Measurements from ENCODE around the gene RSRC1.

The RSRC1 gene

DNA sequence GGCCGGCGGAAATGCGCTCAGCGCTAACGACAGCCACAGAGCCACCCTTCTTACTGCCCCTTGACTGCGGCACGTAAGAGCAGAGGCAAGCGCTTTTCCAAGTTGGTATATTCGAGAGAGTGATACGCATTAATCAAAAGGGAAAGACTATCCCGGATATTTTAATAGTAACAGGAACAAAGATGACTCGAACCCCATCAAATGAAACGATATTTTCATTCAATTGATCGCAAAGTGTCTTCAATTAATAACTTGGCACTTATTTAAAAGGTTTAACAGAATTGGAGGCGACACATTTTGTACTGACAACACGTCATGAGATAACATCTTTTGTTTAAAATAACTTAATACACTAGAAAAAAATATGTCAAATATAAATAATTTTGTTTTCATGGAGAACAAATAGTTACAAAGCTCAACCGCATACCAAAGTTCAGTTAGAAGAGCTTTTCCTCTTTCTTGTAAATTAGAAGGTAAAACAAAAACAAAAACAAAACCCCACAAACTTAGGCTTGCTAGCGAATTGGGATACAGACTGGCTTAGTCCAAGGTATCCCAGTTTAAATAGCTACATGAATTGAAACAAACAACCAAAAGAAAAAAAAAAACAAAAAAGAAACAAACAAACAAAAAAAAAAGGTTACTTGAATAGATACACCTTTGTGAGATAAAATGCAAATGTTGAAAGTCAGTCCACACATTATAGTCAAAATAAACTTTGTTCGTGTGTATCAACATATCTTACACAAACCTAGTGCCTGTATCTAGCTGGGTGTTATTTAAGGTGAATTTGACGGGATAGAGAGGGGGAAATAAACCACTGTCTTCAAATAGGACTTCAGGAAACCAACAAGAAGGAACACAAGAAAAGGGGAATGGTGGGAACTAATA is 13.8 kb upstream of the RSRC1 start:
- peaks cover 1% of the 10 kb centered on the region for H3K36me3 Mint-ChIP-seq (ENCODE audit: low read depth)
- H3K9me3 Mint-ChIP-seq: no peaks in the 10 kb centered on the region
- no peak overlapping the region for H3K27ac Mint-ChIP-seq
- H3K4me1 Mint-ChIP-seq (ENCODE audit: low read depth): peaks cover 16% of the 10 kb centered on the region
- peaks cover 92% of the 10 kb centered on the region for H3K27me3 Mint-ChIP-seq (ENCODE audit: low read depth)
- no peak overlapping the region for H3K4me3 Mint-ChIP-seq
- no peak for DNase-seq (ENCODE audit: low spot score)

DNA sequence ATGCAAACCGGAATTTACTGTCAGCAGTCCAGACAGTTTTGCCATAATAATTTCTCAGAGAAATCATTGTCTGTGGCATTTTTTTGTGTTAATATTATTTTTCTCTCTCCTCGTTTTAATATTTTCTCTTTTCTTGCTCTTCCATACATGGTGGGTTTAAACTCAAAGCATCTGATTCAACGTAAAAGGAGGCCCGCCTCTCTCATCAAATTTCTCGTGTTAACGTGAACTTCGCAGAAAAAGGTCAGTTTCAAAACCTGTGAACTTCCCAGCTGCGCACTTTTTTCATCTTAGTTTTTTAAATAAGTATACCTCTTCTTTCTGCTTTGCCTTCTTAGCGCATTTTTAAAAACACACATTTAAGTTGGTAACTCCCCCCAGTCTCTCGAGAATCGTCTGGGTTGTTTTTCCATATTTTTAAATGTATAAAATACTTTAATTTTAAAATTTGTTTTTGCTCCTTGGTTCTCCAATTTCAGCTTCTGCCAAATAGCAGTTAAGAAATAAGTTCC is 12.8 kb upstream of the RSRC1 start:
- Mint-ChIP-seq H3K27ac (peak overlapping the region; percentile 39), H3K36me3 (ENCODE audit: low read depth) (peaks cover 1% of the 10 kb centered on the region), H3K4me1 (ENCODE audit: low read depth) (peaks cover 16% of the 10 kb centered on the region), H3K9me3 (no peaks in the 10 kb centered on the region), H3K27me3 (ENCODE audit: low read depth) (peaks cover 94% of the 10 kb centered on the region), H3K4me3 (peak overlapping the region; percentile 87)
- DNase-seq (ENCODE audit: low spot score): no peak

DNA sequence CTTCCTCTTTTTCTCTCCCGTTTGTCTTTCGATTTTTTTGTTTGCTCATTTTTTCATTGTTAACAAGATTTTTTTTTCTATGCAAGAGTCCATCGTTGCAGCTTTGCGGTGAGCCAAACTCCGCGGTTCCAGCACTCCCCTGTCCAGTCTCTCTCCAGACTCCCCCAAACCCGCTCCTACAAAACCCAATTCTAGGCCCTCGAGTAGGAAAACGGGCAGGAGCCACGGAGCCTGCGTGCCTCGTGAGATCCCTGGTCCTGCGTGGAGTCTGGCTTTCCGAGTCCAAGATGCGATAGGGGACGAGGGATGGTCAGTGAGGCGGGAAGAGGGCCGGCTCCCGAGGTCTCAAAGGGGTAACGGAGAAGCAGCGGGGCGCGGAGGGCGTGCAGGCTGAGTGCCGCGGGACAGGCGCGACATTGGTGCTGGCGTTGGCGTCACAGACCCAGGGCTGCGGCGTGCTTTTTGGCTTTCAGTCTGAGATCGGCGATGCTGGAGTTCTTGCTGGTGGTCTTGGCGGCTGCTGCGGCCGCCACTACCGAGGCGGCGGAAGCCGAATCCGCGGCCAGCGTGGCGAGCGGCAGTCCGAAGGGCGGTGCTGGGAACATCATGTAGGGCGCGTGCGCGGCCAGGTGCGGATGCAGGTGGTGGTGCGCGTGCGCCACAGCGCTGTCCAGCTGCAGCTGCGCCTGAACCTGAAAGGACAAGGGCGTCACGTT is 12.1 kb upstream of the RSRC1 start:
- Mint-ChIP-seq H3K27me3 (ENCODE audit: low read depth) (peaks cover 94% of the 10 kb centered on the region), H3K4me1 (ENCODE audit: low read depth) (peaks cover 16% of the 10 kb centered on the region), H3K27ac (peak overlapping the region; percentile 39), H3K4me3 (peak overlapping the region; percentile 87), H3K36me3 (ENCODE audit: low read depth) (peaks cover 1% of the 10 kb centered on the region), H3K9me3 (no peaks in the 10 kb centered on the region)
- DNase-seq (ENCODE audit: low spot score): peak; percentile 79

DNA sequence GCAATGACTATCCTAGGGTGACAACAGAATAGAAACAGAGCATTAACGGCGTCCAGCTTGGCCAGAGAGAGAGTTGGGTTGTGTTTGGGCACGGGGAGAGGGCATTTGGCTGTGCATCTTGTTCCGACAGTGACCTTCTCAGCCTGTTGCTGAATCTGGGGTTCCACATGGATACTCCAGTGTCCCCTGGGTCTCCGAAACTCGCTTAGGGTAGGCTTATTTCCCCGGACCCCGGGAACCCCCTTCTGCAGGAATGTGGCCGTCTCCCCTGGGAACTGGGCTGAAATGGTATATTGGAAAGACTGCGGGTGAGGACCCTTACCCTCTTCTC is 11.6 kb upstream of the RSRC1 start:
- Mint-ChIP-seq H3K4me3 (peak overlapping the region; percentile 87), H3K36me3 (ENCODE audit: low read depth) (peaks cover 1% of the 10 kb centered on the region), H3K4me1 (ENCODE audit: low read depth) (peaks cover 16% of the 10 kb centered on the region), H3K9me3 (no peaks in the 10 kb centered on the region), H3K27ac (no peak overlapping the region), H3K27me3 (ENCODE audit: low read depth) (peaks cover 96% of the 10 kb centered on the region)
- no peak for DNase-seq (ENCODE audit: low spot score)

DNA sequence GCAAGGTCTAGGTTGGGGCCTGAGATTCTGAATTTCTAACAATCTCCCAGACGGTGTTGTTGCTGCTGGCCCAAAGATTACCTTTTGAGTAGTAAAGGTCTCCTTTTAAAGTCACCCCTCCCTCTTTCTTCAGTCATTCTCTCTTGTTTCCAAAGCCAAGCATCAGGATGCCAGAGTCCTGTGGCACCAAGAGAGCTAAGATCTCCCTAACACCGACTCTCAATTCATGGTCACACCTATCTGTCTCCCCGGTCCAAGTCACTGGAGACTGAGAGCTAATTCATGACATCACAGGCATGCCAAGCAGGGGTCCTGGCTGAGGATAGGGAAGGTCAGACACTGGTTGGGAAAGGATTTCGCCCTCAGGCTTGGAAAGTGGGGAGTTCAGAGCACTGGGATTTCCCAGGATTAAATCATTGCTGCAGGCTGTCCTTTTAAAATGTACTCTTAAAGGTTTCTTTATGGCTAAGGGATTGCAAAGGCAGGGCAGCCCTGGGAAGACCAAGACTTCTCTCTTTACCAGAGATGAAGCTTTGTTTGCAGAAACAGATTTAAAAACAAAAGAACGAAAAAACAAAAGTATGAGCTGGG is 11.0 kb upstream of the RSRC1 start:
- H3K4me3 Mint-ChIP-seq: peak overlapping the region; percentile 87
- no peak for DNase-seq (ENCODE audit: low spot score)
- H3K4me1 Mint-ChIP-seq (ENCODE audit: low read depth): peaks cover 18% of the 10 kb centered on the region
- H3K9me3 Mint-ChIP-seq: no peaks in the 10 kb centered on the region
- H3K27ac Mint-ChIP-seq: no peak overlapping the region
- peaks cover 96% of the 10 kb centered on the region for H3K27me3 Mint-ChIP-seq (ENCODE audit: low read depth)
- peaks cover 1% of the 10 kb centered on the region for H3K36me3 Mint-ChIP-seq (ENCODE audit: low read depth)

DNA sequence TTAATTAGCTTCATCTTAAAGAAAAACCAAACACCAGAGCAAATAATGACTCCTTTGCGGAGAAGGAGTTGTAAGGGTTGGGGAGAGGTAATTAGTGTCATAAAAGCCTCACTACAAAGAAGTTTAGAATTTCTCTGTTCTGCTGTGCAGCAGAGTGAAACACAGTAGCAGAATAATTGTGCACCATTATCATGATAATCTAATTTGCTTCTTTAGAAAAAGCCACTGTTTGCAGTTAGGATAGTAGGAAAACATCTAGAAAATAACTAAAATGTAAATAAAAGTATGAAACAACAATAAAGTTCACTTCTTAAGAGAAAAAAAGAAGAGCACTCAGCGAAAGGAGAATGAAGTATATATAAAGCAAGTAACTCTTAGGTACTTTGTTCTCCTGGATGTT is 9.2 kb upstream of the RSRC1 start:
- Mint-ChIP-seq H3K27me3 (ENCODE audit: low read depth) (peaks cover 95% of the 10 kb centered on the region), H3K9me3 (no peaks in the 10 kb centered on the region), H3K27ac (no peak overlapping the region), H3K36me3 (ENCODE audit: low read depth) (no peaks in the 10 kb centered on the region), H3K4me1 (ENCODE audit: low read depth) (peaks cover 24% of the 10 kb centered on the region), H3K4me3 (no peak overlapping the region)
- no peak for DNase-seq (ENCODE audit: low spot score)

DNA sequence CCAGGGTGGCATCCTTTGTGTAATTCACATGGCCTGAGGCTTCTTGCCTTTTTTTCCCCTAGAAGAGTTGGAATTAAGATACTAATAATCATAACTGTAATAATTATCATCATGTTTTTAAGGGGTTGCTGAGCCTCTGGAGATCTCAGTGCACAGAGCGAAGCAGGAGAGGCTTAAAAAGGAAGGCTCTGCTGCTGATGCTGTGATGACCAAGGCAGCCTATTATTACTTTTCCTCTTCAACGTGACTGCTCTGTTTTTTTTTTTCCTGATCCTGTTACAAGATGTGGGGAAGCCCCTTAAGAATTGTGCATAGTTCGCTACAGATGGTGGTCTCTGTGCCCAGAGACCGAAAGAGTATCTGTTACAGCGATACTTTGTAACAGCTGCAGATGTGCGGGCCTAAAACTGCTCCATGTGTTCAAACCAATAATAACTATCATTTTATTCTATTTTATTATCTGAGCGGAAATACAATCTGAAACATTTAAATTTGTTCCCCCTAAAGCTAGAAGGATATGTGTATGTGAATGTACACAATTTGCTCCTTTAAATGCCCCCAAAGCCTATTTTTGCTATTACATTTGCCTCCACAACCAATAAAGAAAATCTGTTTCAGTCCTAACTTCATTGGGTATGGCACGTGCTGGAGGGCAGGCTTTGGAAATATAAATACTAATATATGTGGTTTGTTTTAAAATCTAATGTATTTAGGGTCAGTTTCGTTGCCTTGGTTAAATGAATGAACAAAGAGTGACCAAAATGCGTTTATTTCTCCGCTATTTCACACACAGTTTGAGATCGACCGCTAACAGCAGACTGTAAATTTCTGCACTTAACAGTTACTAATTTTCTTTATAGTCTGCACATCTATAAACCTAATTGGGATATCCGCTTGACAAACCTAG is 8.3 kb upstream of the RSRC1 start:
- H3K9me3 Mint-ChIP-seq: no peaks in the 10 kb centered on the region
- H3K36me3 Mint-ChIP-seq (ENCODE audit: low read depth): no peaks in the 10 kb centered on the region
- no peak for DNase-seq (ENCODE audit: low spot score)
- H3K27ac Mint-ChIP-seq: no peak overlapping the region
- H3K4me3 Mint-ChIP-seq: no peak overlapping the region
- peaks cover 29% of the 10 kb centered on the region for H3K4me1 Mint-ChIP-seq (ENCODE audit: low read depth)
- H3K27me3 Mint-ChIP-seq (ENCODE audit: low read depth): peaks cover 93% of the 10 kb centered on the region

DNA sequence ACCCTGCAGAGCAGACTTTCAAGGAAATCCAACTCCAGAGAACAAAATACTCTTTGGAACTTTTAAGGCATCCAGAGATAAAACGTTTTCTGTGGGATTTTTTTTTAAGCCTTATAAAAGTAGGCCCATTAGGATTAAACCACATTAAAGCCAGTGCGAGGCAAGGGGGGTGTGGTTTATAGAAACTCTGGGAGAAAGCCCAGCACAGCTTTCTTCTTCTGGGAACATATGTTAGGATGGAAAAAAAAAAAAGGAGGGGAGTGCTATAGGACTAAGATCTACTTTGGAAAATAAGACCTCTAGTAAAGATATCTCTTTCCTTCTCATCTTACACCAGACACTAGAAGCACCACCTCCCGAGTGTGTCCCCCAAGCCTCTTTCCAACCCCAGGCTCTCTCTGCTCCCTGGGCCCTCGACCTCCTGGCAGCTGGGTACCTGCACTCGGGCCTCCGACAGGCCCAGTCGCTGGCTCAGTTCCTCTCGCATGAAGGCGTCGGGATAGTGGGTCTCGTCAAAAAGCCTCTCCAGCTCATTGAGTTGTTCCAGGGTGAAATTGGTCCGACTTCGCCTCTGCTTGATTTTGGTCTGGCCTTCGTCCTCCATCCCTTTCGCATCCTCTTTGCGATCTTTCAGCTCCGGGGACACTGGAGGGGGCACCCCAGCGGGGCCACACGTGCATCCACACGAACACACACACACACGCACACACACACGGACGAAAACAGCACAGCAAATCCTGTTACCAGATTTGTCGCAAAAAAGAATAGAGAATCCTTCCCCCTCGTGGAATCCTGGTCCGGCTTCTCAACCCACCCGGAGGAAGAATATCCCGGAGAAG is 7.4 kb upstream of the RSRC1 start:
- H3K27me3 Mint-ChIP-seq (ENCODE audit: low read depth): peaks cover 94% of the 10 kb centered on the region
- peaks cover 35% of the 10 kb centered on the region for H3K4me1 Mint-ChIP-seq (ENCODE audit: low read depth)
- peak overlapping the region; percentile 35 for H3K27ac Mint-ChIP-seq
- no peak for DNase-seq (ENCODE audit: low spot score)
- H3K4me3 Mint-ChIP-seq: peak overlapping the region; percentile 1
- no peaks in the 10 kb centered on the region for H3K9me3 Mint-ChIP-seq
- H3K36me3 Mint-ChIP-seq (ENCODE audit: low read depth): no peaks in the 10 kb centered on the region

DNA sequence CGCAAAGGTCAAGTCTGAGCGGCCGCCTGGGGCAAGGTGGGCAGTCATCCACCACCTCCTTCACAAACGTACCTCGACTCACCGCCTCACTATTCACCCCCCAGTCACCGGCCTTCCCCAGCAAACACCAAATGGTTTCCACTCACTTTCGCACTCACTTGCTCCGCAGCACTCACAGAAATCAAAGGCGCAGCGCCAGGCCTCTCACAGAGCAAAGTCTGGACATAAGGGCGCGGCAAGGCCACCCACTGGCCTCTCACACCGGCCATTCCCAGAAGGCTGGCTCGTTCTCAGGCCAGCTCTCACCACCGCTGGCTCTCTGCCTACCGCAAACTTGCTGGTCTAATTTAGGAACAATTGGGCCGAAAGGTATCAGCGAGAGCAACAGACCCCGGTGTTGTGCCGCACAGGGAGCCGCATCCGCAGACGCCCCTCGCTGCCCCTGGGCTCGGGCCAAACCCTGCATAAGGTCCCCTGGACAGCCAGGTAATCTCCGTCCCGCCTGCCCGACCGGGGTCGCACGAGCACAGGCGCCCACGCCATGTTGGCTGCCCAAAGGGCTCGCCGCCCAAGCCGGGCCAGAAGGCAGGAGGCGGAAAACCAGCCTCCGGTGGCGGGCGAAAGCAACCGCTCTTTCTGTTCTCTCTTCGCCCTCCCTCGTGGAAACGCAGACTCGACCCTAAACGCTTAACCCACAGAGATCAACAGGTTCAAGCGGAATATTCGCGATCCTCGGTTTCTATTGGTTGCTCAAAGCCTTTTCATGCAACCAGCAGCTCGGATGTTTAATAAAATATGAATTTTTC is 6.6 kb upstream of the RSRC1 start:
- H3K27me3 Mint-ChIP-seq (ENCODE audit: low read depth): peaks cover 94% of the 10 kb centered on the region
- no peaks in the 10 kb centered on the region for H3K9me3 Mint-ChIP-seq
- no peak for DNase-seq (ENCODE audit: low spot score)
- peak overlapping the region; percentile 35 for H3K27ac Mint-ChIP-seq
- peaks cover 28% of the 10 kb centered on the region for H3K4me1 Mint-ChIP-seq (ENCODE audit: low read depth)
- H3K36me3 Mint-ChIP-seq (ENCODE audit: low read depth): peaks cover 1% of the 10 kb centered on the region
- peak overlapping the region; percentile 61 for H3K4me3 Mint-ChIP-seq

DNA sequence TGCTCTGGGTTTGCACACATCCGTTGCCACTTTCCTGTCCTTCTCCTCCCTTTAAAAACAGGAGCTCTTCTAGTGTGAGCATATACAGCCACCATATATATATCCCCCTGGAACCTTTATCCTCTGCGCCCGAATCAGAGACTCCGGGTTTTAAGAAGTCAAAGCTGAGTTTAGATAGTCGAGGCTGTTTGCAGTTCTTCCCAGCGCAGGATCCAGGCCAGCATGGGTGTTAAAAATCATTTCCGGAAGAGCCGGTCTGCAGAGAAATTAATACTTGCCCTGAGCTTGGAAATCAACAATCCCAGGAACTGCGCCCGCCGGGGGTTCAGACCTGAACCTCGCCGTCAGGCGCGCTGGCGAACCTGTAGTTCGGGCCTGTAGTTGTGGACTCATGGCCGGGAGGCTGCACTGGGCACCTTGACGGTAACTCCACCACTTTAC is 6.0 kb upstream of the RSRC1 start:
- Mint-ChIP-seq H3K27me3 (ENCODE audit: low read depth) (peaks cover 93% of the 10 kb centered on the region), H3K36me3 (ENCODE audit: low read depth) (peaks cover 1% of the 10 kb centered on the region), H3K4me3 (peak overlapping the region; percentile 61), H3K9me3 (no peaks in the 10 kb centered on the region), H3K4me1 (ENCODE audit: low read depth) (peaks cover 25% of the 10 kb centered on the region), H3K27ac (peak overlapping the region; percentile 34)
- no peak for DNase-seq (ENCODE audit: low spot score)

DNA sequence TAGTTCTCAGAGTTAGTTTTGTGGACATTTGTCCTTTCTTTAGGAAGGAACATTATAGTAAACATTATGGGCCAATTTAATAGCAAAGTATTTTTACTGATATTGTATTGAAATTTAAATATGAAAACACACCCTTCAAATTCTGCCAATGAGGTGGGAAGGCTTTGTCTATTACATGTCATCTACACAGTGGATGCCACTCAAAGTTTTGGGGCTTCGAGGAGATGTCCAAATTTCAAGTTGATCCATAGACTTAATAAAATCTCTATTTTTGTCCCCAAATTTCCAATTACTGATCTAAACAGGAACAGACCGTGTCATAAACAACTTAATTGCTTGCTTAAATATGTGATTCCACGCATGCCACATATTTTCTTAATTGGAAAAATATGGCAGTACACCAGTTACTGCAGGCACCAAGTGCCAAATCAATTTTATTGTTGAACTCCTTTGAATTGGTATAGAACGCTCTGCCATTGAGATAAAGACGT is 5.4 kb upstream of the RSRC1 start:
- H3K9me3 Mint-ChIP-seq: no peaks in the 10 kb centered on the region
- H3K27me3 Mint-ChIP-seq (ENCODE audit: low read depth): peaks cover 92% of the 10 kb centered on the region
- H3K4me3 Mint-ChIP-seq: peak overlapping the region; percentile 61
- DNase-seq (ENCODE audit: low spot score): no peak
- H3K27ac Mint-ChIP-seq: no peak overlapping the region
- H3K4me1 Mint-ChIP-seq (ENCODE audit: low read depth): peaks cover 28% of the 10 kb centered on the region
- H3K36me3 Mint-ChIP-seq (ENCODE audit: low read depth): peaks cover 1% of the 10 kb centered on the region

DNA sequence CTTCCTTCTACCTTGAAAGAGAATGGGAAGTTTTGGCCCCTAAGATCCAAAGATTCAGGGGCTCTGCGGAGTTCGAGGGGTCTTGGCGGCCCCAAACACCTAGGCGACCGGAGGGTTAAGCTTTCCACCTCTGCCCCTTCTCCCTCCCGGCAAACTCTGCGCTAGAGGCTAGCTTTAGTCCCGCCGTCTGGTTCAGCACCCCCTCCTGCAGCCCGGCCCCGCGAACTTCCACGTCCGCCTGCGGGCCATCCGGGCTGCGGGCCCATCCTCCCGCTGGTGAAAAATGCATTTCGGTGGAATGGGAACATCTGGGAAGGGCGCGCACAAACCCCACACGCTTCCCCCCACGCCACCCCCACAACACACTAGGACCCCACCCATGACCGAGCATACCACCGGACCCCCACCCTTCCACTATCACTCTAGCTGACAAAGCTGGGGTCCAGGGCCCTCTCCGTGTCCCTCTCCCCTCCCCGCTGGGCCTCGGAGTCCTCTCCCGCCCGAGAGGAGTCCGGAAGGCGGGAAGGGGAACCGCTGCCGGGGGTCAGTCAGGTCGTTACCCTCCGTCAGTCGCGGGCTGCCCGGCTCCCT is 4.7 kb upstream of the RSRC1 start:
- peaks cover 3% of the 10 kb centered on the region for H3K36me3 Mint-ChIP-seq (ENCODE audit: low read depth)
- no peak overlapping the region for H3K27ac Mint-ChIP-seq
- H3K4me1 Mint-ChIP-seq (ENCODE audit: low read depth): peaks cover 33% of the 10 kb centered on the region
- no peak for DNase-seq (ENCODE audit: low spot score)
- no peaks in the 10 kb centered on the region for H3K9me3 Mint-ChIP-seq
- peaks cover 89% of the 10 kb centered on the region for H3K27me3 Mint-ChIP-seq (ENCODE audit: low read depth)
- peak overlapping the region; percentile 68 for H3K4me3 Mint-ChIP-seq
